Activated T-cell treated with anti-CD3 and anti-CD28 coated beads, Interleukin-2, amount 50 U/mL, for 48 hours (primary cell): ENCODE results near the gene MTCH1.
"Not testable (repeated sequence)": the region's sequence is repeated elsewhere in the genome, so short reads cannot be mapped to it uniquely, and the experiment has no call there.

ENCODE experiments used
- DNase-seq, 2 experiments: peaks; one replicate each; pipeline ENCODE4 v3.0.0-alpha.2; 2020

Gene MTCH1

DNA sequence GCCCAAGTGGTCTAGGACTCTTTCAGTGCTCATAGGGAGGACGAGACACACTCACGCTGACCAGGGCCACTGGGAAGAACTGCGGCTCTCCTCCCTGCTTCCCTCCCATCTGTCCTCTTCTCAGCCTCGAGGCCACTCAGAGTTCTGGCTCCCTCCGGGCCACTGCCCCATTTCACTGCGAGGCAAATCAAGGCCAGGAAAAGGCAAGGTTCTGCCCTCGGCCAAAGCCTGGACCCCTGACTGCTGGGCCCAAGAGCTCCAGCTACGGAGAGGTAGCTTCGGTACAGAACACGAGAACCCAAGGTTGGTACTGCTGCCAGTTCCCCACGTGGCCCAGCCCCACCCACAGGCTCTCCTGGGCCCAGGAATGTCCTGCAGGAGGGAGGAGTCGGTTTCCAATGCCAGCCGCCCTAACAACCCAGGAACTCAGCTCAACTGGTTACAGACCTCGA, 16.7 kb downstream of the MTCH1 start:
- no peak for DNase-seq

DNA sequence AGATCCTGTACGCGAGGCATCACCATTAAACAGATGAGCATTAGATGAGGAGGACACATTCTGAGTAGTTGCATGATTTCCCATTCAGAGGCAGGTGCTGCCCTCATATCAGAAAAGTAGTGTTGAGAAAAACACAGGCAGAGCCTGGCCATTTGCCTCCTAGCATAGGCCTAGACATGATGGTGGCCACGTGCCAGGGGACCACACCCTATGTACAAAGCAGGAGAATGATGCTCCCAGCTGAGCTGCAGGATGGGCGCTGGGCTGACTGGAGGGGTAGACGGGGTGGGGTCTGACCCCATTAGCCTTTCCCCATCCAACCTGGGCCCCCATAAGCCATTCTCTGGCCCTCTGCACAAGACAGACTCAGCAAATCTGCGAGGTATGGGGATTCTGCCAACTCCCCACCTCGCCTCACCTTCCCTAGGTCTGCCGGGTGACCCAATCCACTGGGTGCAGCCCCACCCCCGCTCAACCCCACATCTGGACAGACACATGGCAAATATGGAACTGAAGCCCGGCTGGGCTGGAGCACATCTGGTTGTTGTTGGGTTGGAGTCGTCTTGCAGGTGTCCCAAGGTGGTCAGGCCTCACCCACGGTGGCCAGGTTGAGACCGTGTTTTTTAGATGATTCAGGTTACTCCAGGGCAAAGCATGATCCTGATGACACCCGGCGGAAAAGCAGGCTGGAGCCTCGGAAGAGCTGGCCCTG, 17.6 kb downstream of the MTCH1 start:
- DNase-seq, result no peak

DNA sequence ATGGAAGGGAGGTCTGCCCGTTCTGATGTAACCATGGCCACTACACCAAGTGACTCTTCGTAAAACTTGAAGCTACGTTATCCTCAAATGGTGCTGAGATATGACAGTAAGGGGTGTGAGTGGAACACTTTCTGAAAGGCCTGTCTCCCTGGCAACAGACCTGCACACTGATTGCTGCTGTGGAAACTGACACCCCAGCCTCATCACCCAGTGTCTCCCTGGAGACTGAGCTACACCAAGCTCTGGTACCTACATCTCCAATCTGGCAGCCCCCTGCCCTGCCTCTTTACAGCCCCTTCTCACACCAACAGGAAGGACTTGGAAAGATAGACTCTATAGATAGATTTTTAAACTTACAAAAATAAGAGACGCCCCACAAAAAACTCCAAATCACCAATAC, 18.2 kb downstream of the MTCH1 start:
- DNase-seq, result no peak

DNA sequence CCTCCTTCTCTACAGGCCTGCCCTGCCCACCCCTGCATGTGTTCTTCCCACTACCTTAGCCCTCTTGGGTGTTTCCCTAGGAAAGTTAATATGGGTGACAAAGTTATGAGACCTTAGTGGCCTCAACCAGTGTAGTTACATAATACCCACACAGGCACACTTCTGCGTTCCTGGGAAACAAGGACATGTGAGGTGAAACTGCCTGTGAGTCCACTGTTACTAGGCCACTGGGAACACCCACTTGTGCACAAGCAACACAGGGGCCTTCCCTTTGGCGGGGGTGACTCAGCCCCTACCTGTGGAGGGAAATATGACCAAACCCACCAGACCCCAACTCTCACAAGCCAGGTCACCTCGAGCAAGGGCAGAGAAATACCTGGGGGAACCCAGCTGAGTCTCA, 18.7 kb downstream of the MTCH1 start:
- DNase-seq, result no peak

DNA sequence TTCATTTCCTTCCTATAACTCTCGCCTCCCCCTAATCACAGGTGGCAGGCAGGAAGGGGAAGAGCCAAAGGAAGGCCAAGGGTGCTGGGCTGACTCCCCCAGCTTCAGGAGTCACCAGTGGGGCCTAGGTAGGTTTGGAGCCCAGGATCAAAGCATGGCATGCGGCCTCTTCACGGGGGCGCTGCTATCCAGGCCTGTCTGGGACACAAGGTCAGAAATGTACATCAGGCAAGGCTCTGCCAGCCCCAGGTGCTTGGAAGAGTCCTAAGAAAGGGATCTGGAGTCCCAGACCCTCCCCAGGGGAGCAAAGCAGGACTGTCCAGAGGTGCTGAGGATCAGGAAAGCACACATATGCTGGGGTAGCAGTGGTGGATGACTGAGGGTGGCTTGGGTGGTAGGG, 21.1 kb downstream of the MTCH1 start:
- DNase-seq, result no peak

DNA sequence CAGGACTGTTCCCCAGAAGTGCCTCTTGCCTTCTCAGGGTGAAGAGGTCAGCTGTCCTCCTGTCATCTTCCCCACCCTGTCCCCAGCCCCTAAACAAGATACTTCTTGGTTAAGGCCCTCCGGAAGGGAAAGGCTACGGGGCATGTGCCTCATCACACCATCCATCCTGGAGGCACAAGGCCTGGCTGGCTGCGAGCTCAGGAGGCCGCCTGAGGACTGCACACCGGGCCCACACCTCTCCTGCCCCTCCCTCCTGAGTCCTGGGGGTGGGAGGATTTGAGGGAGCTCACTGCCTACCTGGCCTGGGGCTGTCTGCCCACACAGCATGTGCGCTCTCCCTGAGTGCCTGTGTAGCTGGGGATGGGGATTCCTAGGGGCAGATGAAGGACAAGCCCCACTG, 21.6 kb downstream of the MTCH1 start:
- DNase-seq, result no peak

GRCh38 chr6:36963451-36964290, 22.3 kb downstream of the MTCH1 start:
- DNase-seq, result no peak

DNA sequence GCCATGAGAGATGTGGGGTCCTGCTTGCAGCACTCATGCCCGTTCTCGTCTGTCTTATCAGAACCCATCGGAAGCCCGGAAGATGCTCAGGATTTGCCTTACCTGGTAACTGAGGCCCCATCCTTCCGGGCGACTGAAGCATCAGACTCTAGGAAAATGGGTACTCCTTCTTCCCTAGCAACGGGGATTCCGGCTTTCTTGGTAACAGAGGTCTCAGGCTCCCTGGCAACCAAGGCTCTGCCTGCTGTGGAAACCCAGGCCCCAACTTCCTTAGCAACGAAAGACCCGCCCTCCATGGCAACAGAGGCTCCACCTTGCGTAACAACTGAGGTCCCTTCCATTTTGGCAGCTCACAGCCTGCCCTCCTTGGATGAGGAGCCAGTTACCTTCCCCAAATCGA, 23.1 kb downstream of the MTCH1 start:
- DNase-seq, result peak; percentile 84

DNA sequence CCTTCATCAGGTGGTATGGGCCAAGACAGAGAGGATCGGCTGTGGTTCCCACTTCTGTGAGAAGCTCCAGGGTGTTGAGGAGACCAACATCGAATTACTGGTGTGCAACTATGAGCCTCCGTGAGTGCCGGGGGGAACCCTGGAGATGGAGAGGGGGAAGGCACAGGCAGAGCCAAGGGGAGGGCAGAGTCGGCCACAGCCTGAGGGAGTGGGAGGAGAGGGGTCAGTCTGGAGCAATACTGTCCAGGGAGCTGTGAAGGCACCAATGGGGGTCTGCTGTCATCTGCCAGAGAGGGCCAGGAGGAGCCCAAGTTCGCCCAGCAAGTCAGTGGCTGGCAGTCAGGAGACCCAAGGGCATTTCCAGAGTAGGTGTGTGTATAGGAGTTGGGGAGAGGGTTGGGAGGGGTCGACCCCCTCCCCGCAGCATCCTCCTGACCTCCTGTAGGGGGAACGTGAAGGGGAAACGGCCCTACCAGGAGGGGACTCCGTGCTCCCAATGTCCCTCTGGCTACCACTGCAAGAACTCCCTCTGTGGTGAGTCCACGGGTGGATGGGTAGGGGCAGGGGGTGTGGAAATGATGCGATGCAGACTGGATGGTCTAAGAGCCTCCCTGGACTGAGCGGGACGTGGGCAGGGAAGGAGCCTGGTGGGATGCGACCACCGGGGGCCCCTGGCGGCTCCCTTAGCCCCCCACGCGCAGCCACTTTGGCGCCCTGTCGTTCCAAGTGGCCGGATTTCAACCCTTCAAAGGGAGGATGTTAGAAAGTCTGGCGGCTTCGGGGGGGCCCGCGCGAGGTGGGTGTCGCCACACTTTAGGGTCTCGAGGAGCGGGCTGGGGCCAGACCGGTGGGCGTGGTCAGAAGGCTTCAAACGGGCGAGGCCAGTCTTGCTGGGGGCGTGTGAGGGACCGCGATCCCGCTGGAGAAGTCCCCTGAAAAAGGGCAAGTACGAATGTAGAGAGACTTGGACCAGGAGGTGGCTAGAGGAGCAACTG, 24.3 kb downstream of the MTCH1 start:
- DNase-seq, result no peak

DNA sequence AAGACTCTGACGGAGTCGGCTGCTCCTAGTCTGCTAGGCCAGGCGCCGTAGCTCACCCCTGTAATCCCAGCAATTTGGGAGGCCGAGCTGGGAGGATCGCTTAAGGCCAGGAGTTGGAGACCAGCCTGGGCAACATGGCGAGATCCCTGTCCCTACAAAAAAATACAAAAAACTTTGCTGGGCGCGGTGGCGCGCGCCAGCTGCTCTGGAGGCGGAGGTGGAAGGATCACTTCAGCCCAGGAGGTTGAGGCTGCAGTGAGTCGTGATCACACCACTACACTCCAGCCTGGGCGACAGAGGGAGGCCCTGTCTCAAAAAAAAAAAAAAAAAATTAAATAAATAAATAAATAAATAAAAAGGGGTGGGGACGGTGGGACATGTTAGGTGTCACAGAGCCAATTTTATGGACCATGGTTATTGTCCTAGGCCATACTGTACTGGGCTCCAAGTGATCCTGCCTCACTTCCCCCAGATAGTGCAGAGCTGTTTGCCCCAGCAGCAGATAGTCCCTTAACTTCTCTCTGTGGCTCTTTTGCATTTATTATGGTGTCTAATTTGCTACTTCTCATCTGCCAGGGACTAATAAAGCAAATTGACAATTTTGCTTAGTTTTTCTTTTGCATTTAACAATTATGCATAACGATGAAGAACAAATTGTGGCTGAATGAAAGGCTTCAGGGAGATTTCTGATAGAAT, 26.3 kb downstream of the MTCH1 start:
- no peak for DNase-seq

DNA sequence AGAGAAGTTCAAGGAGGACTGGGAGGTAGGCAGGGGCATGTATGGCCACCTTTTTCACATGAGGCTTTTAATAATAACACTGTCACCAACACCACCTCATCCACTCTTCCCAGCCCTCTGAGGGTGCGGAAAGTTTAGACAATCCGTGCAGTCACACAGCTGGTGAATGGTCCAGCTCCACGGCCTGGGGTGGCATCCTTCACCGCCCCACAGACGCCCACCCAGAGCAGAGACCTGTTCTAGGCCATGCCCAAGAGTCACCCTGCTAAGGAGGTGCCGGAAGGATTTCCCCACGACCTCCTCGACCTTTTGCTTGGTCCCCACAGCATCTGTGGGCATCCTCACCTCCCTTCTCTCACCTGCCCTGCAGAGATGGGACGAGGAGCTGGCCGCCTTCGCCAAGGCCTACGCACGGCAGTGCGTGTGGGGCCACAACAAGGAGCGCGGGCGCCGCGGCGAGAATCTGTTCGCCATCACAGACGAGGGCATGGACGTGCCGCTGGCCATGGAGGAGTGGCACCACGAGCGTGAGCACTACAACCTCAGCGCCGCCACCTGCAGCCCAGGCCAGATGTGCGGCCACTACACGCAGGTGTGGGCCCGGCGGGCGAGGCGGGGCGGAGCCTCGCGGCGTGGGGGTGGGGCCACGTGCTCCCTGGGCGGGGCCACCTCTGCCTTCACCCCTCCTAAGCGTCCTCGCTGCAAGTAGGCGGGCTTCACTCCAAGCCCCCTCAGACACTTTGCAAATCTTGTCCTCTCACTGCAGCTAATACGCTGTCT, 27.0 kb downstream of the MTCH1 start:
- DNase-seq, result no peak

DNA sequence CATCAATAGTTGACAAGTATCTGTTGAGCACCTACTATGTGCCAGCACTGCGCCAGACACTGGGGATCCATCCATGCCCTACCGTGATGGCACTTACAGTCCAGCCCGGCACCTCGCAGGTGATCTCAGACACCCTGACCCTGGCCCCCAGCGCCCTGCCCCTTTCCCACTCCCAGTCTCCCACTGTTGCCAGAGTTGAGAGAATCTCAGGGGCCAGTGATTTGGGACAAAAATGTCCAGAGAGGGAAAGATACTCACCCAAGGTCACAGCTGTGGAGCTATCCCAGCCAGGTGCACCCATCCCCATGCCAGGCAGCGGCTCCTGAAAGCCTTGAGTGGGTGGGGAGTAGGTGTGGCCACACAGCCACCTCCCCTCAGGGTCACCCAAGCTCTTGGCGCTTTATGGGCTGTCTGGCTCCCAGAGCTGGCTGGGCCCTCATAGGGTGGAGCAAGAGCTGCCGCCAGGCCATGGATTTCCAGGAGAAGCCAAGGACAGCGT, 28.2 kb downstream of the MTCH1 start:
- DNase-seq, result no peak

GRCh38 chr6:36956446-36956820, 29.6 kb downstream of the MTCH1 start:
- DNase-seq, result no peak

DNA sequence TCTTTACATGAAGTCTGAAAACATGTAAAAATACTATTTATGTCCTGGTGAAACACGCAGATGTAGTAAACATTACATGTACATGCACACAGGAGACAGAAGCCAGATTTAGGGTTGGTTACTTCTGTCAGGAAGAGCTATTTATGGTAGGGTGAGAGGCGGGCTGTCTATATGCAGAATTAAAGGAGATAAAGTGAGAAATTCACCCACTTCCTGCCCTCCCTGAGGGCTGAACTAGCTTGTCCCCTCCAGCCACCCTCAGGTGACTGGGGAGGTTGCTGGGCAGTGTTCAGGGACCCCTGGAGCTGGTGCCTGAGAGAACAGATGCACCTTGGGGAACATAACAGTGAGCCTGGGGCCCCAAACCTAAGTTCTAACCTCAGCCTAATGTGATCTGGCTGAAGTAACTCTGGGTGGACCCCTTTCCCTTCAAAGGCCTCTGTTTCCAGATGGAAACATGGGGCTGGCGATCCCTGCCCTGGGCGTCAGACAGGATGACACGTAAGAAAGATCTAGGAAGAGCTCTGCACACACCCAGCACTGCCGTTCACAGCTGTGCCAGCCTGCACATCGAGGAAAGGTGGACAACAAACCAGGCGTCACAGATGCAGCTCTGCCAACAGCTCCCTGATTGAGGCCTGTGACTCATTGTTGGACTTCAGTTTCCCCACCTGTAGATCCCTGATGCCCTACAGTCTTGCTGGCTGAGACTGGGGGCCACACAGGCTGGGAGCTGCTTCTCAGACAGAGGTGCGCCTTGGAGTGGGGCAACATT, 30.1 kb downstream of the MTCH1 start:
- DNase-seq, result no peak

DNA sequence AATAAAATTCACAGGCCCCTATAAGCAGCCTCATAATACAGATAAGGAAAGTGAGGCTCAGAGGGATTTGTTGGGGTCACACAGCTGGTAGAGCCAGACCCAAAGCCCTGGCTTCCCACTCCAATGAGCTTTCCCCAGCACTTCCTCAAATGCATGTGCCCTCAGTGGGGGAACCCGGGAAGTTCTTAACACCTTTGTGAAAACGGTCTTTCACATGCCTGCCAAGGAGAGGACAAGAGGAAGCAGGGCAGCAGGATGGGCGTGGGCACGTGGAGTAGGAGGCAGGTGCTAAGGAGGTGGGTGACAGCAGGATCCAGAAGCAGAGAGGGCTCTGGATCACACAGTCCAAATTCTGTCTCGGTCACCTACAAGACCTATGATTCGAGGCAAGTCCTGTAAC, 30.9 kb downstream of the MTCH1 start:
- DNase-seq, result no peak

GRCh38 chr6:36954262-36954931, 31.6 kb downstream of the MTCH1 start, which contains the start of gene PI16:
Gene PI16 (plus strand): TSS chr6:36954738. CDS start chr6:36954761, 23 bp downstream.
- no peak for DNase-seq

DNA sequence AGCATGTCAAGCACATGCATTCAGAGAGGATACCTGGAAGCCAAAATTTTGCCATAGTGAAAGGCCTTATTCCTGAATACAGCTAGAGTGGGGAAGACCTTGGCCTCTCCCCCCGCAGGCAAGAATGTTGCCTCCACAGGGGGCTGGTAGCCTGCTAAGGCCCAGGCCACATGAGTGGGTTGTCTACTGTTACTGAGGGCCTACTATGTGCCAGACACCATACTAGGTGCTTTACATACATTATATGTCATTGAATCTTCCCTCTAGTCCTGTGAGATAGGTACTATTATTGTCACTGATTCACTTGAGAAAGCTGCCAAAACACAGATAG, 32.1 kb downstream of the MTCH1 start:
- DNase-seq, result no peak

- no peak for DNase-seq
These were observed 36.4 kb downstream of the MTCH1 start for GRCh38 chr6:36949636-36950035.

GRCh38 chr6:36949076-36949475, 36.9 kb downstream of the MTCH1 start:
- not testable (repeated sequence) for DNase-seq
